GM12872 (cell line): Measurements from ENCODE around the gene RTP5.

ENCODE experiments used
- CTCF ChIP-seq: IDR thresholded peaks from 3 replicates; pipeline ENCODE4 v1.5.1; 2011; ENCODE audit warnings: low read depth, mild to moderate bottlenecking, low read length, moderate library complexity; ENCODE audit not compliant: insufficient read depth

Gene RTP5

GRCh38 chr2:241855245-241855887 lies 14.2 kb upstream of the RTP5 start:
- TF ChIP-seq CTCF: no peak

GRCh38 chr2:241855888-241856422 lies 13.6 kb upstream of the RTP5 start:
- no peak for TF ChIP-seq CTCF

DNA sequence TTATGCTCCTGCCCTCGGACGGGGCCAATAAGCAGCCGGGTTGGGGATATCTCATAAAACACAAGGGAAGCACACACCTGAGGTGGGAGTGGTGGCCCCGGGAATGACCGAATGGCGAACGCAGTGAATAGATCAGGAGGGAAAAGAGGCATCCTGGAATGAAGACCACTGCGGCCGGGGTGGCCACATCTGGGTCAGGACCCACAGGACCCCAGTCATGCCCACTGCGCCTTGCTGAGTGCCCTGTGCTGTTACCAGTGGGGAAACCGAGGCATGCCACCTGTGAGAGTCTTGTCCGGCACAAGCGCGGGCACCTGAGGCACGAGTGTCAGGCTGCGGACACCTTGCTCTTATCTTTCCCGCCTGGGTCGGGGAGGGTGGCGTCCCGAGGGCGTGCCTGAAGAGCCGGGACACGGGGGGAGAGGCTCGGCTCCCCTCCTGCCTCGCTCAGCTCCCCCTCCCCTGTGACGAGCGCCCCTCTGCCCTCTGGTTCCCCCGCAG lies 12.4 kb upstream of the RTP5 start:
- no peak for TF ChIP-seq CTCF

DNA sequence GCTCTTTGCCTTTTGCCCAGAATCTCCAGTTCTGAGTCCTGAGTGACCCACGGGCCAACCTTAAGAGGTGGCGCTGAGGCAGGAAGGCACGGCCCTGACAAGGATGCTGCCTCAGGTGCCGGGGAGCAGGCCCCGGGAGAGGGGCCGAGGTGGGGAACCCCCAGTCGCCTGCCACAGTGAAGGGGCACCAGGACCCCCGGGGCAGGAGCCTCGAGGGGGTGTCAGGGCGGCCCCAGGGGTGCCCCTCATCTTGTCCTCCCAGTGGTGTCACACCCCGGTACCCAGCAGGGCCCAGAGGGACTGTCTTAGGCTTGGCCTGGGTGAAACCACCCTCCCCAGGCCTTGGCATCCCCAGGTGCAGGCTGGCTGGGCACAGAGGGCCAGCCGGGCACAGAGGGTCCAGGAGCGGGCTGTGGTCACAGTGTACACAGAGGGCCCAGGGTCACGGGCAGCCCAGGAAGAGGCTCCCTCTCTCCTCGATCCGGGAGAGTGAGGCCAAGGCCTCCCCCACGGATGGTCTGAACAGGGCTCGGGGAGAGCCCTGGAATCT lies 11.9 kb upstream of the RTP5 start:
- no peak for TF ChIP-seq CTCF

DNA sequence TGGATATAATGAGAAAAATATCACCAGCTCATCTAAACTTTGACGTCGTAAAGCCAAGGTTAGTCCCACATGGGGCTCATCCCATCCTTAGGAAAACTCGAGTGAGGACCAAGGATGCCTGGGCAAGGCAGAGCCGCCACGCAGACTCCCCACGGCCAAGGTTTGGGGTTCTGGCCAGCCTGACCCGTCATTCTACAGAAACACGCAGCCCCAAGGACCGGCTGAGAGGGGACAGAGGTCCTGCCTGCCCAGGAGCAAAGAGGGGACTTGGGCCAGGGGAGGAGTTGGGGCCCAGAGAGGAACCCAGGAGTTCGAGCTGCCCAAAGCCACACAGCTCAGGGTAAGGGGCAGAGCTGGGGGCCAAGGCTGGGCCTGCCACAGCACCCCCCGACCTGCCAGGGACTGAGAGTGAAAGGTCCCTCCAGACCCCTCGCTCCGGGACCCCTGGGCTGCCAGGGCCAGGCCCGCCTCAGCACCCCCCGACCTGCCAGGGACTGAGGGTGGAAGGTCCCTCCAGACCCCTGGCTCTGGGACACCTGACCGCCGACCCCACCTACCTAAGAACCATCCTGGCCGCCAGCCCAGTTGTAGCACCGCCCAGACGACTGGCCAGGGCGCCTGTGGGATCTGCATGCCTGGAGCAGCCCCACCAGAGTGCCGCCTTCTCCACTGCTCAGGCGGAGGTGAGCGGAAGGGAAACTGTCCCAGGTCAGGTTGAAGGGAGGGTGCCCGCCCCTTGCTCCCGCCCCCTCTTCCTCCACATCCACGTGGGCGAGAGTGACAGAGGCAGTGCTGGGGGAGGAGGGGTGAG lies 11.1 kb upstream of the RTP5 start, which contains the start of gene PDCD1:
Gene PDCD1 (minus strand): TSS at position 689 of the 811 bp plus-strand sequence. CDS start 56 bp downstream, at position 633.
- TF ChIP-seq CTCF: no peak

- no peak for TF ChIP-seq CTCF
Observed at GRCh38 chr2:241859017-241859435, 10.5 kb upstream of the RTP5 start.
